ENCODE results near the gene NGEF. TPM values are rescaled to one million over a fixed set of nuclear protein-coding genes. Genes with fewer than 3 reads are reported as not detected.

NGEF gene
- total and polyA plus RNA-seq, 8 donors = 3.3 to 7.1 (median 5.4) TPM

DNA sequence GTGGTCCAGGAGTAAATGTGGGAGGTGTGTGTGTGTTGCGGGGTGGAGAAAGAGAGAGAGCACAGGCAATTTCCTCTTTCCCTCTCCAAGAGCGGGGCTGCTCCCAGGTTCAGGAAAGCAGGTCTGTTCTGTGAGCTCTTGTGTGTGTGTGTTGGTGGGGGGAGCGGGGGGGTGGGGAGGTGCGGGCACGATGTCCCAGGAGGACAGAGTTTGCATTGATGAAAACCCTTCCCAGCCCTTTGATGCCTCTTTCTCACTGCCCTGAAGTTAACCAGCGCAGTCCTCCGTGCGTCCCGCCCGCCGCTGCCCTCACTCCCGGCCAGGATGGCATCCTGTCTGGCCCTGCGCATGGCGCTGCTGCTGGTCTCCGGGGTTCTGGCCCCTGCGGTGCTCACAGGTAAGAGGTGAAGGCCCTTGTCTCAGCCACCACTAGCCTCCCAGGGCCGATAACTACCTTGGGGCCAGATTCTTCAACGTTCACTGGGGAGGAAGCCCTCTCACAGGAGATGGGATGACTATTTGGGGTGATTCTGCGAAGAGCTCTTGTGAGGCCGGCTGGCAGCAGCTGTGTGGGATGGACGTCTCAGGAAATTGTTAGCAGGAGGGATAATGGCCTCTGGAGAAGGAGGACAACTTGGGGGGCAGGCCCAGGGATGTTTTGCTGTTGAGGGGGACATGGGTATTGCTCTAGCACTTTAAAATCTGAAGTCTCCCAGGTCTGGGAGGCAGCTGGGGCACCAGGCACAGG, 142.9 kb downstream of the NGEF start, which contains the start of gene SNORC:
Gene SNORC, plus strand, starts transcription at position 247 of the 748 bp plus-strand sequence. Its CDS starts 78 bp downstream, at position 325.
- H3K27ac ChIP-seq = no peak within 1 kb of the TSS
- intact Hi-C loops (cut with DNase I) = loop anchor here in 1 of 3 donors (10.0 kb wide), 1 partner anchor 175 kb away; no protein-coding TSS in a partner anchor
- ATAC-seq (no peak), DNase-seq (no peak), FAIRE-seq (no peak)
- WGBS, 2 donors = 89 to 90% methylated on average over 21 of the region's 21 CpGs
- H3K36me3 ChIP-seq = no peaks in the 10 kb centered on the region
- no peaks in the 10 kb centered on the region for H3K4me1 ChIP-seq
- H3K27me3 ChIP-seq = no peaks in the 10 kb centered on the region
- TF ChIP-seq, protein P1, sequence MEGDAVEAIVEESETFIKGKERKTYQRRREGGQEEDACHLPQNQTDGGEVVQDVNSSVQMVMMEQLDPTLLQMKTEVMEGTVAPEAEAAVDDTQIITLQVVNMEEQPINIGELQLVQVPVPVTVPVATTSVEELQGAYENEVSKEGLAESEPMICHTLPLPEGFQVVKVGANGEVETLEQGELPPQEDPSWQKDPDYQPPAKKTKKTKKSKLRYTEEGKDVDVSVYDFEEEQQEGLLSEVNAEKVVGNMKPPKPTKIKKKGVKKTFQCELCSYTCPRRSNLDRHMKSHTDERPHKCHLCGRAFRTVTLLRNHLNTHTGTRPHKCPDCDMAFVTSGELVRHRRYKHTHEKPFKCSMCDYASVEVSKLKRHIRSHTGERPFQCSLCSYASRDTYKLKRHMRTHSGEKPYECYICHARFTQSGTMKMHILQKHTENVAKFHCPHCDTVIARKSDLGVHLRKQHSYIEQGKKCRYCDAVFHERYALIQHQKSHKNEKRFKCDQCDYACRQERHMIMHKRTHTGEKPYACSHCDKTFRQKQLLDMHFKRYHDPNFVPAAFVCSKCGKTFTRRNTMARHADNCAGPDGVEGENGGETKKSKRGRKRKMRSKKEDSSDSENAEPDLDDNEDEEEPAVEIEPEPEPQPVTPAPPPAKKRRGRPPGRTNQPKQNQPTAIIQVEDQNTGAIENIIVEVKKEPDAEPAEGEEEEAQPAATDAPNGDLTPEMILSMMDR (IDR thresholded peaks at IDR 0.05) = no peak
- H3K9me3 ChIP-seq = no peaks in the 10 kb centered on the region
- H3K4me3 ChIP-seq = no peak within 1 kb of the TSS

DNA sequence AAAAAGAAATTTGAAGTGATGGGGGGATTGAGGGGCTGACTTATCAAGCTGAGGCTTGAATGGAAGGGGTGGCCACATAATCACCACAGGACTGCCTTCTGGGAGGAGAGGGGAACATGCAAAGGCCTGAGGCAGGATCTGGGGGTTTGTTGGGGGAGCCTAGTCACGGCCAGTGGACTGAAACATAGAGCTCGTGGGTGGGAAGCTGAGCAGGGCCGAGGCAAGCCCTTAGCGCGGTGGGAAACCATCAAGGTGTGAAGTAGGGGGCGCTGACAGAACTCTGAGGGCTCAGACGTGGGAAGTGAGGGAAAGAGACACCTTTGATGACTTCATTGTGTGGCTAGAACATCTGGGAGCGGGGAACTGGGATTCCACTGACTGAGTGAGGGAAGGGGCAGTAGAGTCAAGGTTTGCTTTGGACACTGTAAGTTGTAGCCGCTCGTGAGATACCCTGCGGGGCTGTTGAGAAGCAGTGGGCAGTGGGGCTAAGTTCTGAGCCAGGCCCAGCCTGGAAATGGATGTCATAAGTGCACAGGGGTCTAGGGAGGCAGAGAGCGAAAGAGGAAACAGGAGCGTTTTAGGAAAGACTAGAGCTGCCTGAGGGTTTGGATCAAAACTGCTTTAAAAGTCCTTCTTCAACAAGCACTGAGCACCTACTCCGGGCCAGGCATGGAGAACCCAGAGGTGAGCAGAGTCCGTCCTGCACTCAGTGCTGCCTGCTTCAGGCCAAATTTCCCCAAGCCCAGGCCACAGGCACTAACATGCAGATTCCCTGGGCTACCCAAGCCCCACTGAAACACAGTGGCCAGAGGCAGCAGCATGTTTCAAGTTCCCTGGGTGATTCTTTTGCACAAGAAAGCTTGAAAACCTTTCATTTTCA, 143.7 kb downstream of the NGEF start:
- WGBS, 2 donors = 74 to 79% methylated on average over 15 of the region's 15 CpGs
- TF ChIP-seq, protein P1 (IDR thresholded peaks at IDR 0.05) = no peak
- H3K27me3 ChIP-seq = no peaks in the 10 kb centered on the region
- ATAC-seq = no peak
- no peaks in the 10 kb centered on the region for H3K36me3 ChIP-seq
- DNase-seq = no peak
- intact Hi-C loops (cut with DNase I) = loop anchor here in 1 of 3 donors (10.0 kb wide), 1 partner anchor 175 kb away; no protein-coding TSS in a partner anchor
- no peaks in the 10 kb centered on the region for H3K4me1 ChIP-seq
- no peak overlapping the region for H3K27ac ChIP-seq
- no peak overlapping the region for H3K4me3 ChIP-seq
- H3K9me3 ChIP-seq = no peaks in the 10 kb centered on the region
- FAIRE-seq = no peak

DNA sequence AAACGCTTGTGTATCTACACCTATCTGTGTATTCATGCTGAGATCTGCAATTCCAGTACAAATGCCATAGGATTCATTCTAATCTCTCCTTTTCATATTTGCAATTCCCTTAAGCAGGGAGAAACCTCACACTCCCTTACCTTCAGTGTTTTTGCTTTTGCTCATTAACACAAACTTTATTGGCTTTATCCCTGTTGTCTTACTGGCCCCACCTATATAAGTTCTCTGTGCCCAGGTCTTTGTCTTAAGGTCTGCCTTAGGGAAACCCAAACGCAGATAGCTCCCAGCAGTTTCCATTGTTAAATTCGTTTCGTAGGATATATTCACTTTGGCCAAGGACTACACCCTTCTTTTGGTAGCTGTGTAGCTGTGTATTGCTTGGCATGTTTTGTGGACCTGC, 147.0 kb downstream of the NGEF start:
- Histone ChIP-seq H3K27ac (no peak overlapping the region), H3K4me3 (no peak overlapping the region), H3K36me3 (no peaks in the 10 kb centered on the region), H3K27me3 (no peaks in the 10 kb centered on the region), H3K9me3 (no peaks in the 10 kb centered on the region), H3K4me1 (no peaks in the 10 kb centered on the region)
- no peak for ATAC-seq
- intact Hi-C loops (cut with DNase I) = no loop called here
- TF ChIP-seq, protein P1 (IDR thresholded peaks at IDR 0.05) = no peak
- WGBS, 2 donors = 88 to 92% methylated on average over 4 of the region's 4 CpGs
- no peak for DNase-seq
- no peak for FAIRE-seq

DNA sequence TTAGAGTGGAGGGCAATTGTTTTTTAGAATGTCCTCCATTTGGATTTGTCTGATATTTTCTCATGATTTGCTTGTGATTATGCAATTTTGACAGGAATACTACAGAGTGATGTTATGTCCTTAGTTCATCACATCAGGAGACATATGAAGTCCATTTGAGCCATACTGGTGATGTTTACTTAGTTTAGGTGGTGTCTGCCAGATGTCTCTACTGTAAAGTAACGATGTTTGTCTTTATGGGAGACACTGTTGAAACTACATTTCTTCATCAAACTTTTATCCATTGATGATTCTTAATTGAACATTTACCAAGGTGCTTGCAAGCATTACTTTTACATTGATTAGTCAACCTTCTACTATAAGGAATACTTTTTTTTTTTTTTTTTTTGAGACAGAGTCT, 147.9 kb downstream of the NGEF start:
- ATAC-seq = no peak
- WGBS, 2 donors = 94 to 100% methylated on average over 1 of the region's 1 CpG
- FAIRE-seq = no peak

More for the DNA sequence above, 147.9 kb downstream of the NGEF start:
- Histone ChIP-seq H3K4me1 (no peaks in the 10 kb centered on the region), H3K36me3 (no peaks in the 10 kb centered on the region), H3K27ac (no peak overlapping the region), H3K27me3 (no peaks in the 10 kb centered on the region), H3K4me3 (no peak overlapping the region), H3K9me3 (no peaks in the 10 kb centered on the region)
- TF ChIP-seq, protein P1 (IDR thresholded peaks at IDR 0.05) = no peak
- DNase-seq = no peak
- intact Hi-C loops (cut with DNase I) = no loop called here
